HepG2 (cell line): Measurements from ENCODE around the gene ANKS6. TPM values are rescaled to one million over a fixed set of nuclear protein-coding genes. Genes with fewer than 3 reads are reported as not detected.

Source experiments
- ATAC-seq: fragments of 200-7000 bp; cut with Tn5 transposase; 3 replicates; pipeline ENCODE4 v1.9.1; 2020; ENCODE audit warnings: mild to moderate bottlenecking, moderate library complexity
- BruUV-seq: library from RNA; stranded (reverse); fragments of 400-500 nt; replicated peaks from 2 replicates; lab custom pipeline; 2021; lab: Mats Ljungman, UMichigan
- CTCF ChIA-PET: fragments of 300-600 bp; formaldehyde crosslinking; extraction: SDS; loops from one replicate; lab custom pipeline; 2021; ENCODE audit warnings: low total read pairs, inconsistent platforms, low intra/inter-chr PET ratio; lab: Yijun Ruan, JAX
- POLR2A ChIA-PET: fragments of 350-600 bp; sonication (Branson Sonifier 250); formaldehyde crosslinking; loops from one replicate; lab custom pipeline; 2020; ENCODE audit warnings: antibody characterized with exemption, inconsistent platforms; lab: Yijun Ruan, JAX
- DNase-seq: peaks from one replicate; pipeline ENCODE4 v3.0.0-alpha.2; 2015; ENCODE audit warnings: low spot score
- FAIRE-seq: peaks from 3 replicates; lab custom pipeline; 2011; peaks lifted over from hg19 to GRCh38; lab: Jason Lieb, UNC
- H2AFZ ChIP-seq: one replicate; pipeline ENCODE4 v1.6.1; 2011; ENCODE audit warnings: low read length, inconsistent platforms
- H3K27ac ChIP-seq: fragments of 300-600 bp; 3 replicates; pipeline ENCODE4 v1.8.0; 2011; ENCODE audit warnings: mixed run types, mild to moderate bottlenecking, mixed read lengths, low read length, inconsistent platforms; ENCODE audit not compliant: insufficient read depth; ENCODE audit errors: extremely low read length
- H3K27me3 ChIP-seq, 2 experiments: fragments of 200-600 bp in 1 of 2; 2 replicates in 1 of 2; 3 replicates in 1 of 2; pipeline versions ENCODE4 v1.6.0 to v1.8.0; 2011; ENCODE audit warnings: low read length in 2 of 2, mild to moderate bottlenecking in 2 of 2, moderate library complexity in 2 of 2, inconsistent platforms in 1 of 2; ENCODE audit not compliant: insufficient read depth in 2 of 2, control insufficient read depth in 1 of 2
- H3K36me3 ChIP-seq, 2 experiments: fragments of 200-600 bp in 1 of 2; replicated peaks in 1 of 2; 2 replicates in 1 of 2; 3 replicates in 1 of 2; pipeline versions ENCODE4 v1.5.1 to v1.8.0; 2011; ENCODE audit warnings: low read length in 2 of 2, inconsistent platforms in 1 of 2; ENCODE audit not compliant: insufficient read depth in 2 of 2, control insufficient read depth in 1 of 2
- H3K4me1 ChIP-seq: 2 replicates; pipeline ENCODE4 v1.5.1; 2012; ENCODE audit warnings: low read length, inconsistent platforms; ENCODE audit not compliant: insufficient read depth
- H3K4me2 ChIP-seq: 2 replicates; pipeline ENCODE4 v1.6.0; 2011; ENCODE audit warnings: low read depth, low read length, inconsistent platforms
- H3K4me3 ChIP-seq, 3 experiments: fragments of 200-600 bp in 1 of 3; sonication (generic), shearing (Covaris generic) in 1 of 3; replicated peaks in 1 of 3; 2 replicates each; pipeline ENCODE4 v1.5.1; 2011 to 2016; ENCODE audit warnings: low read length in 3 of 3, inconsistent platforms in 2 of 3, low read depth in 2 of 3, mild to moderate bottlenecking in 2 of 3, control low read depth in 1 of 3, mixed read lengths in 1 of 3; ENCODE audit not compliant: insufficient read depth in 1 of 3
- H3K79me2 ChIP-seq: one replicate; pipeline ENCODE4 v1.6.1; 2011; ENCODE audit warnings: low read length, inconsistent platforms; ENCODE audit not compliant: insufficient read depth
- H3K9ac ChIP-seq: 2 replicates; pipeline ENCODE4 v1.6.0; 2011; ENCODE audit warnings: mild to moderate bottlenecking, low read depth, low read length, inconsistent platforms; ENCODE audit not compliant: insufficient read depth
- H3K9me3 ChIP-seq: 2 replicates; pipeline ENCODE4 v1.5.1; 2012; ENCODE audit warnings: mild to moderate bottlenecking, low read length
- H4K20me1 ChIP-seq: 2 replicates; pipeline ENCODE4 v1.6.0; 2011; ENCODE audit warnings: inconsistent platforms, mild to moderate bottlenecking, low read length, moderate library complexity; ENCODE audit not compliant: insufficient read depth
- DMTF1 ChIP-seq: sonication (generic); formaldehyde crosslinking; IDR thresholded peaks from 2 replicates; pipeline ENCODE4 v1.4.0; 2020; ENCODE audit warnings: mild to moderate bottlenecking, missing genetic modification reagents
- ETV5 ChIP-seq: IDR thresholded peaks from 2 replicates; pipeline ENCODE4 v1.6.1; 2018; ENCODE audit warnings: missing biosample characterization, missing genetic modification reagents, inconsistent platforms, borderline replicate concordance
- GATAD2A ChIP-seq: IDR thresholded peaks from 2 replicates; pipeline ENCODE4 v1.6.1; 2016
- HINFP ChIP-seq: sonication (generic); formaldehyde crosslinking; IDR thresholded peaks from 2 replicates; pipeline ENCODE4 v1.4.0; 2020; ENCODE audit warnings: low read depth, mild to moderate bottlenecking, missing genetic modification reagents
- POLR2A ChIP-seq, 2 experiments: IDR thresholded peaks; 2 replicates each; pipeline ENCODE4 v1.6.1; 2011; ENCODE audit warnings: low read depth in 2 of 2, low read length in 2 of 2, mild to moderate bottlenecking in 1 of 2, moderate library complexity in 1 of 2; ENCODE audit not compliant: insufficient read depth in 1 of 2
- RBAK ChIP-seq: sonication (generic); formaldehyde crosslinking; IDR thresholded peaks from 2 replicates; pipeline ENCODE4 v1.5.1; 2020; ENCODE audit warnings: mild to moderate bottlenecking, missing genetic modification reagents
- REPIN1 ChIP-seq: sonication (generic); formaldehyde crosslinking; IDR thresholded peaks from 2 replicates; pipeline ENCODE4 v1.8.0; 2022; ENCODE audit warnings: missing genetic modification reagents, low read depth, mild to moderate bottlenecking, borderline replicate concordance
- TSC22D2 ChIP-seq: sonication (generic); formaldehyde crosslinking; IDR thresholded peaks from 2 replicates; pipeline ENCODE4 v1.5.1; 2020; ENCODE audit warnings: missing genetic modification reagents, mild to moderate bottlenecking, borderline replicate concordance
- ZFYVE20 ChIP-seq: sonication (generic); formaldehyde crosslinking; IDR thresholded peaks from 2 replicates; pipeline ENCODE4 v1.8.0; 2023; ENCODE audit warnings: low read depth, mild to moderate bottlenecking, moderate library complexity, missing genetic modification reagents, borderline replicate concordance
- ZIK1 ChIP-seq: sonication (generic); formaldehyde crosslinking; IDR thresholded peaks from 2 replicates; pipeline ENCODE4 v1.5.0; 2020; ENCODE audit warnings: mild to moderate bottlenecking, low read depth, missing genetic modification reagents, borderline replicate concordance
- ZNF264 ChIP-seq: sonication (generic); formaldehyde crosslinking; IDR thresholded peaks from 2 replicates; pipeline ENCODE4 v1.4.0; 2020; ENCODE audit warnings: missing genetic modification reagents
- ZNF317 ChIP-seq: sonication (generic); formaldehyde crosslinking; IDR thresholded peaks from 2 replicates; pipeline ENCODE4 v1.5.0; 2020; ENCODE audit warnings: mild to moderate bottlenecking, missing genetic modification reagents
- ZNF460 ChIP-seq: sonication (generic); formaldehyde crosslinking; IDR thresholded peaks from 2 replicates; pipeline ENCODE4 v1.5.1; 2020; ENCODE audit warnings: missing genetic modification reagents, mild to moderate bottlenecking, borderline replicate concordance
- ZNF598 ChIP-seq: sonication (generic); formaldehyde crosslinking; IDR thresholded peaks from 2 replicates; pipeline ENCODE4 v1.5.1; 2020; ENCODE audit warnings: mild to moderate bottlenecking, missing genetic modification reagents, borderline replicate concordance
- ZNF788 ChIP-seq: sonication (generic); formaldehyde crosslinking; IDR thresholded peaks from 2 replicates; pipeline ENCODE4 v1.5.0; 2020; ENCODE audit warnings: mild to moderate bottlenecking, missing genetic modification reagents, borderline replicate concordance
- WGBS: methylation state at CpG from one replicate; pipeline ENCODE4 v1.1.6; 2017; ENCODE audit warnings: low lambda C conversion rate; 5-methylcytosine and 5-hydroxymethylcytosine counted together
- in situ Hi-C: cut with HindIII; loops from 2 replicates; pipeline ENCODE4 v1.10.0; 2017; ENCODE audit warnings: low pct_unique_long_range_greater_than_20kb; ENCODE audit not compliant: extremely low pct_ligation_motif_present
- intact Hi-C: fragments of 100-400 bp; cut with micrococcal nuclease; formaldehyde crosslinking; loops from one replicate; pipeline ENCODE4 v1.10.0; 2022; ENCODE audit not compliant: unreplicated experiment
- polyA plus RNA-seq, 8 experiments: library from polyadenylated mRNA; depleted of rRNA in 3 of 8; stranded (reverse) in 7 of 8; unstranded in 1 of 8; fragments of >200 nt; fragmentation: Illumina TruSeq in 4 of 8; extraction: Trizol in 4 of 8; gene quantifications; 2 replicates each; pipeline versions ENCODE4 v1.2.1 to v1.2.3, GENCODE V29; 2011 to 2016; ENCODE audit warnings: low read depth in 4 of 8, missing spikeins in 1 of 8, mixed read lengths in 1 of 8; ENCODE audit not compliant: insufficient read depth in 1 of 8
- total RNA-seq, 5 experiments: library from RNA; depleted of rRNA; stranded (reverse); fragments of >200 nt; fragmentation: Illumina TruSeq; extraction: Trizol; gene quantifications; 2 replicates each; pipeline ENCODE4 v1.2.3, GENCODE V29; 2016; ENCODE audit warnings: low read depth in 1 of 5
- TF ChIP-seq, protein P1 (sequence below): sonication (generic); formaldehyde crosslinking; IDR thresholded peaks from 2 replicates; pipeline ENCODE4 v1.5.1; 2020; ENCODE audit warnings: missing genetic modification reagents, mild to moderate bottlenecking, borderline replicate concordance
- TF ChIP-seq, protein P2 (sequence below), 2 experiments: fragments of 450-650 bp in 1 of 2; sonication (generic) in 1 of 2; formaldehyde crosslinking; IDR thresholded peaks; 2 replicates each; pipeline versions ENCODE4 v1.5.0 to v1.8.0; 2020 to 2022; ENCODE audit warnings: mild to moderate bottlenecking in 1 of 2, missing genetic modification reagents in 1 of 2
- TF ChIP-seq, protein P3 (sequence below): sonication (generic); formaldehyde crosslinking; IDR thresholded peaks from 2 replicates; pipeline ENCODE4 v1.4.0; 2020; ENCODE audit warnings: mild to moderate bottlenecking, missing genetic modification reagents

Gene ANKS6
- total and polyA plus RNA-seq, 2 of the 13 experiments (the other 11 are each of a cell fraction or from before 2014, with no cell fraction given): 8.8 to 10.7 TPM

GRCh38 chr9:98798254-98798653, 1.9 kb upstream of the ANKS6 start (continued):
- no peak for TF ChIP-seq ZNF788 (CRISPR knock-in tag)
- TF ChIP-seq, protein P1, sequence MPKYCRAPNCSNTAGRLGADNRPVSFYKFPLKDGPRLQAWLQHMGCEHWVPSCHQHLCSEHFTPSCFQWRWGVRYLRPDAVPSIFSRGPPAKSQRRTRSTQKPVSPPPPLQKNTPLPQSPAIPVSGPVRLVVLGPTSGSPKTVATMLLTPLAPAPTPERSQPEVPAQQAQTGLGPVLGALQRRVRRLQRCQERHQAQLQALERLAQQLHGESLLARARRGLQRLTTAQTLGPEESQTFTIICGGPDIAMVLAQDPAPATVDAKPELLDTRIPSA (CRISPR knock-in tag): no peak
- TF ChIP-seq, protein P2, sequence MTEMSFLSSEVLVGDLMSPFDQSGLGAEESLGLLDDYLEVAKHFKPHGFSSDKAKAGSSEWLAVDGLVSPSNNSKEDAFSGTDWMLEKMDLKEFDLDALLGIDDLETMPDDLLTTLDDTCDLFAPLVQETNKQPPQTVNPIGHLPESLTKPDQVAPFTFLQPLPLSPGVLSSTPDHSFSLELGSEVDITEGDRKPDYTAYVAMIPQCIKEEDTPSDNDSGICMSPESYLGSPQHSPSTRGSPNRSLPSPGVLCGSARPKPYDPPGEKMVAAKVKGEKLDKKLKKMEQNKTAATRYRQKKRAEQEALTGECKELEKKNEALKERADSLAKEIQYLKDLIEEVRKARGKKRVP (CRISPR knock-in tag; IDR thresholded peaks at IDR 0.05): no peak
- TF ChIP-seq ETV5: no peak
- no peak for TF ChIP-seq ZNF460 (CRISPR knock-in tag)
- no peak for TF ChIP-seq RBAK (CRISPR knock-in tag)
- no peak for TF ChIP-seq ZNF598
- no peak for TF ChIP-seq ZIK1 (CRISPR knock-in tag)
- TF ChIP-seq POLR2A (IDR thresholded peaks at IDR 0.05; ENCODE audit: insufficient read depth in 1 of 2, low read depth in 2 of 2, low read length in 2 of 2): no peak
- no peak for TF ChIP-seq TSC22D2 (CRISPR knock-in tag)

DNA sequence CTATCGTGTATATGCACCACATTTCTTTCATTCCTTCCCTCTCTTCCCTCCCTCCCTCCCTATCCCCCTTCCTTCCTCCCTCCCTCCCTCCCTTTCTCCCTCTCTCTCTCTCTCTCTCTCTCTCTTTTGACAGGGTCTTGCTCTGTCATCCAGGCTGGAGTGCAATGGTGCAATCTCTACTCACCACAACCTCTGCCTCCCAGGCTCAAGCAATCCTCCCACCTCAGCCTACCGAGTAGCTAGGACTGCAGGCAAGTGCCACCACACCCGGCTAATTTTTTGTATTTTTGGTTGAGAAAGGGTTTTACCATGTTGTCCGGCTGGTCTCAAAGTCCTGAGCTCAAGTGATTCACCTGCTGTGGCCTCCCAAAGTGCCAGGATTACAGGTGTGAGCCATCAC, 1.1 kb upstream of the ANKS6 start:
- 0 out of 2 replicates have a peak, but pooled peaks cover 9% of the 10 kb centered on the region for H3K9me3 ChIP-seq
- no peaks in the 10 kb centered on the region for H4K20me1 ChIP-seq
- WGBS: 29% methylated on average over 4 of the region's 4 CpGs
- H3K36me3 ChIP-seq: no peaks in the 10 kb centered on the region
- peaks cover 2 to 6% of the 10 kb centered on the region in 2 experiments; a peak in 2 of 5 replicates for H3K27me3 ChIP-seq
- no peak overlapping the region for H3K4me3 ChIP-seq
- no TSS peak for BruUV-seq
- DNase-seq (no peak), ATAC-seq (no peak), FAIRE-seq (no peak)
- no peak overlapping the region for H3K9ac ChIP-seq
- ChIA-PET CTCF (no interaction called here), POLR2A (no interaction called here)
- H3K27ac ChIP-seq: no peak overlapping the region
- no peaks in the 10 kb centered on the region for H3K79me2 ChIP-seq
- peaks cover 11% of the 10 kb centered on the region for H3K4me1 ChIP-seq
- H2AFZ ChIP-seq: no peak overlapping the region
- in situ Hi-C loops: no loop called here
- intact Hi-C loops: no loop called here
- H3K4me2 ChIP-seq: no peak overlapping the region
- TF ChIP-seq ZFYVE20 (CRISPR knock-in tag): no peak
- no peak for TF ChIP-seq REPIN1 (CRISPR knock-in tag)
- TF ChIP-seq ZNF264 (CRISPR knock-in tag): no peak
- no peak for TF ChIP-seq DMTF1 (CRISPR knock-in tag)
- TF ChIP-seq, protein P3, sequence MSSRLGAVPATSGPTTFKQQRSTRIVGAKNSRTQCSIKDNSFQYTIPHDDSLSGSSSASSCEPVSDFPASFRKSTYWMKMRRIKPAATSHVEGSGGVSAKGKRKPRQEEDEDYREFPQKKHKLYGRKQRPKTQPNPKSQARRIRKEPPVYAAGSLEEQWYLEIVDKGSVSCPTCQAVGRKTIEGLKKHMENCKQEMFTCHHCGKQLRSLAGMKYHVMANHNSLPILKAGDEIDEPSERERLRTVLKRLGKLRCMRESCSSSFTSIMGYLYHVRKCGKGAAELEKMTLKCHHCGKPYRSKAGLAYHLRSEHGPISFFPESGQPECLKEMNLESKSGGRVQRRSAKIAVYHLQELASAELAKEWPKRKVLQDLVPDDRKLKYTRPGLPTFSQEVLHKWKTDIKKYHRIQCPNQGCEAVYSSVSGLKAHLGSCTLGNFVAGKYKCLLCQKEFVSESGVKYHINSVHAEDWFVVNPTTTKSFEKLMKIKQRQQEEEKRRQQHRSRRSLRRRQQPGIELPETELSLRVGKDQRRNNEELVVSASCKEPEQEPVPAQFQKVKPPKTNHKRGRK: no peak
- no peak for TF ChIP-seq HINFP (CRISPR knock-in tag)
- TF ChIP-seq ZNF317 (CRISPR knock-in tag): no peak
- no peak for TF ChIP-seq GATAD2A (CRISPR knock-in tag)
